Dermis blood vessel endothelial cell (primary cell): Measurements from ENCODE around the gene HIPK2. TPM values are rescaled to one million over a fixed set of nuclear protein-coding genes. Genes with fewer than 3 reads are reported as not detected.

Source experiments
- DNase-seq: peaks from one replicate; pipeline ENCODE4 v3.0.0; 2010
- total RNA-seq: library from RNA; depleted of rRNA; stranded (reverse); fragments of >200 nt; gene quantifications from 2 replicates; pipeline ENCODE4 v1.2.3, GENCODE V29; 2014

Gene HIPK2
- total RNA-seq, 1 donor from 2014 or later, result 11.6 TPM

DNA sequence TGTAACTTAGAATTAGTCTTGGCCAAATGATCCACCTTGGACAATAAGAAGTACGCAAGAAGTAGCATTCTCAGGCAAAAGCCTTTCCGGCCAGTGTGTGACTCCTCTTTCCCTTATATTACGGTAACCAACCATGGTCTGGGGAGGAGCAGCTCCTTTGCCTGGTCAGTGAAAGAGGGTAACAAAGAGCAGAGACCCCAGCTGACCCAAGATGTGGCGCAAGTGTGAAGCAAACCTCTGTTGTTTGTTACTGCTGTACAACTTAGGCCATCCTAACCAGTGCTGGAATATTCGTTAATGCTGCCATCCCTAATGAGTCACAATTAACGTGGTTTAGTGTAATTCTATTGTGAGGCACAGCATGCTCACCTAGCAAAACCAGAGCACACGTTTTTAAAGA lies 44.0 kb downstream of the HIPK2 start:
- no peak for DNase-seq

DNA sequence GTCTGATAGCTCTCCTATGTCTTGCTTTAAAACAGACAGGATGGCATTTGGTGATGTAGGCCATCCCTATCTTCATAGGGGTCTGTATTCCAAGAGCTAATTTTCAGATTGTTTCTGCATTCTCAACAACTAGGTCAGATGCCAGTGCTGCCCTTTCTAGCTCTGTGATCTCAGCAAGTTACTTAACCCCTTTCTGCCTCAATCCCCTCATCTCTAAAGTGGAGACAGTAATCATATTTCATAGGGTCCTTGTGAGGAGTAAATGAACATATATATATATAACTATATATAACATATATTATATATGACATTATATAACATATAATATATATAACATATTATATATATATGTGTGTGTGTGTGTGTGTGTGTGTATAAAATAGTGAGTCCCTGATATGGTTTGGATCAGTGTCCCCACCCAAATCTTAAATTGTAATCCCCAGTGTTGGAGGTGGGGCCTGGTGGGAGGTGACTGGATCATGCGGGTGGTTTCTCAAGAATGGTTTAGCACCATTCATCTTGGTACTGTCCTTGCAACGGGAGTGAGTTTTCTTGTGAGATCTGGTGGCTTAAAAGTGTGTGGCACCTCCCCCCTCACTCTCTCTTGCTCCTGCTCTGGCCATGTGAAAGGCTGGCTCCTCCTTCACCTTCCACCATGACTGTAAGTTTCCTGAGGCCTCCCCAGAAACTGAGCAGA lies 45.2 kb downstream of the HIPK2 start:
- no peak for DNase-seq

DNA sequence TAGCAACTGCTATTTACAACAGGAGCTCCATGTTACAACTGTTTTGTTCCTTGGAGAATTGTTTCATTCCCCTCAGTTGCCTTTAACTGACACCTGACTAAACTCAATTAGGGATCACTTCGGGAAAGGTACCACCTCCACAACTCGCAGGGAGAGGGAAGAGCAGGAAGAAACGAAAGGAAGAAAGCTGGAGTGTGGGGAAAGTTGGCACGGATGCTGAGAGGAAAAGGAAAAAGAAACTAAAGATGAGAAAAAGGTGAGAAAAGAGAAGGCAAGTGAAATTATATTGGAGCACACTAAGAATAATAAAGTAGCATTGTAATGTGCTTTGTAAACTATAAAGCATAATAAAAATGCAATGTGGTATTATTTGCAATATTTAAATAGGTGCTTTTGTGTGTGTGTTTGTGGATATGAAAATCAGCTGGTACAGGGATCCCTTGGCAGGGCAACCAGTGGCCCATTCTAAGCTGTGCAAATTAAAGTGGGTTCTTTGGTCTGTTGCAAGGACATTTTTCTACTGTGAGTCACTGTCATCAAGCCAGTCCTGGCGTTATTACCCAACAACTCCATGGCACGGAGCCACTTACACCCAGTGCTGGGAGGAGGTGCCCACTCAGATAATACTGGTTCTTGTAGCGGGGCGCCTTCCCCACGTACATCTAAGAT lies 45.9 kb downstream of the HIPK2 start:
- DNase-seq, result peak; percentile 88

DNA sequence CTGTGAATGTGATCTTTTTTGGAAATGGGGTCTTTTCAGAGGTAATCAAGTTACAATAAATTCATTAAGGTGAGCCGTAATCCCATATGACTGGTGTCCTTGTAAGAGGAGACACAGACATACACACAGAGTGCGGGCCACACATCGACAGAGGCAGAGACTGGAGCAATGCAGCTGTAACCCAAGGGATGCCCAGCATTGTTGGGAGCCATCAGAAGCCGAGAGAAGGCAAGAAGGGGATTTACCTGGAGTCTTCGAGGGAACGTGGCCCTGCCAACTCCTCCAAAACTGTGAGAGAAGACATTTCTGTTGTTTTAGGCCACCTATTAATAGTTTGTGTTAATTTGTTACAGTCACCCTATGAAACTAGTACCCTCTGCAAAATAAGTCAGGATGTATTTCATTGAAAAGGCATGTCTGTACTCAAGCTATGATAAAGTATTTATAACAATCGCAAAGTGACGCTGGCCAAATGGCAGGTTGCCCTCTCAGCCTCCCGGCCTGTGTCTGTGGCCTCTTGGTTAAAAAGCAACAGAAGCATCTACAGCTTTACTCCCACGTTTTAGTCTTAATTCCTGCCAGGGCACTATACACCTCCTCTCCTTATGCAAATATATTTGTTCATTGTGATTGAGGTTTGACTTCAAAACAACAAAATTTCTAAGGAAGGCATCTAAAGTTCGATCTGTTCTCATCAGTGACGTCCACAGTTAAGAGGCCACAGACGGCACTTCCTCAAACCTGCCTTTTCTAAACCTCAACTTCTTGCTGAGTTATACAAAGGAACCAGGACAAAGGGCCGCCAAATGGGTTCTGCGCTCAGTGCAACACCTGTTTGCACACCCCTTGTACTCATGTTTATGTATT lies 46.8 kb downstream of the HIPK2 start:
- peak; percentile 65 for DNase-seq

DNA sequence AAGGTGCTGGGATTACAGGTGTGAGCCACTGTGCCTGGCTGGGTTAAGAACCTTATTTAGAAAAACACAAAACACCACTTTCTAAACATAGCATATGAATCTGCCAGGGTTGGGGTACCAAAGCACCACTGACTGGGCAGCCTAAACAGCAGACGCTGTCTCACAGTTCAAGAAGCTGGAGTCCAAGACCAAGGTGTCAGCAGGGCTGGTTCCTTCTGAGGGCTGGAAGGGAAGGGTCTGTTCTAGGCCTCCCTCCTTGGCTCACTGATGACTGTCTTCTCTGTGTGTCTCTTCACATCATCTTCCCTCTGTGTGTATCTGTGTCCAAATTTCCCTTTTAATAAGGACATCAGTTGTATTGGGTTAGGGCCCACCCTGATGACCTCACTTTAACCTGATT lies 49.6 kb downstream of the HIPK2 start:
- no peak for DNase-seq

DNA sequence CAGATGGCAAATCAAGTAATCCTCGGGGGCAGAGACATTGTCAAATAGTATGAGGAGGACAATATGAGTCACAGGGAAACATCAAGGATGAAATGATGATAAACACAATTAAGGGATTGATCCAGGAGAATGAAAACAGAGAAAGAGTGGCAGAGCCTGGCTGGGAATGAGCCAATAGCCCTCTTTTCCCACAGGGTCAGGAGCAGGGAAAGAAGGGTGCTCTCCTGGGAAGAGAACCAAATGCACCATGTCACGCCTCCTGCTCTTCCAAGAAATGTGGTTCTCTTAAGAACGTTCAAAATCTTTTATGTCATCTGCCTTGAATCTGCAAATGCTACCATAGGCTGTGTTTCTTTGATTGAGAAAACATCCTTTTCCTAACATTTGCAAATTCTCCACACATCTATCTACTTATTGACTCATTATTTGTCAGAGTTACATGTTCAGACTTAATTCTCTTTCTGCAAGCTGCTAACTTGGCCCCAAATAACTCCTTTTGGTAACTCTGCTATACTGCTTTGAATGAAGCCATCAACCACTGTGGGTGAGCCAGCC lies 50.6 kb downstream of the HIPK2 start:
- no peak for DNase-seq

DNA sequence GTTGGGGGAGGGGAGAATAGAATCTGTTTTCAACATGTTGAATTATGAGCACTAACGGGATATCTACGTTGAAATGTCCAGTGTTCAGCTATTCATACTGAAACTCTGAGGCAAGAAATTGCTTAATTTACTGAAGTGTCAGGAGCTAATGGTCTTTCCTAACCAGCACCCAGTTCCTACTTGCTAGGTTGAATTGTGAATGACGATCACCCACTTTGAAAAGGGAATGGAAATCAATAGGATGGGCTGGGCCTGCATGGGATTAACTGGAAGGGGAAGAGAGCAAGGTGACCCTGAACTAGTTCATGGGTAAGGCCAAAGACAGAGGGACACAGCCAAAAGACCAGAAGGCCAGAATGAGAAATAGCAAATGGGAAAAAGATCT lies 51.3 kb downstream of the HIPK2 start:
- DNase-seq, result no peak

DNA sequence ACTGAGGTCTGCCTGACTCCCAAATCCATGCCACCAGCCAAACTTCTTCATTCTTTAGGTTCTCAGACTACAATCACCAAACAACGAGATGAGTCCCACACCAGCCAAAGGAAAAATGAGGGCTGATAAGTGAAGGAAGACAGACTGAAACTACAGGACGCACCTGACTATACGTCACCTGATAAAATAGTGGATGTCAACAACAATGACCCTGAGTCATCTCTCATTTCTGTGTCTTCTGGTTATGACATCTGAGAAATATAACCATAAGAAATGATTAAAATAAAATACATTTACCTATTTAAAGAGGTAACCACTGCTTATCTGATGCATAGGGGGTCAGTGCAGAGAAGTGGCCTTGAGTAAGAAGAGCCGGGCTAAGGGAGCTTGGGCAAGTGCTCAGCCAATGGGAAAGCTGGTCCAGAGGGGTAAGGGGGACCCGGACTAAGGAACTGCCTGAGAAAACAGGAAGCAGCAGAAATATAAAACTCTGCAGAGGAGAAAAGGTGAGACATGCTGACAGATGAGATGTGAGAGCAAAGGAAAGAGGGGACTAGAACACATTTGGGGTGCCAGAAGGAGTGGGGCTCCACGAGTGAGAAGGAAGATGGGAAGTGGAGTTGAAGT lies 51.8 kb downstream of the HIPK2 start:
- peak; percentile 76 for DNase-seq

DNA sequence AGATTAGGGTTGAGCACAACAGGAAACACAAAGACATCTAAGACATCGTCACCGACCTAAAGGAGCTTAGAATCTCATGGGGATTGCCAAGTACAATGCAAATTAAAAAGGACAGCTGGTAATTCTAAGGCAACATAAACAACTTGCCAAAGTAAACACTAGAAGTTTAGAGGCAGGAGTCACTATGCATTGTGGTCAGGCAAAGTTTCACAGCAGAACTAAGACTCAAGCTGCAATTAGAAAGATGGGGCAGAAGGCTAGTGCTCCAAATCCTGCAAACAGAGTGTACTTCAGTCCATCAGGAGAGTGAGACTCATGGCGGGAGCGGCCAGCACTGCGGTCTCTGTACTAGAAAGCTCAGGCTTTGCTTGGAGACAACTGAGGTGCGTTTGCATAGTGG lies 52.7 kb downstream of the HIPK2 start:
- peak; percentile 46 for DNase-seq

DNA sequence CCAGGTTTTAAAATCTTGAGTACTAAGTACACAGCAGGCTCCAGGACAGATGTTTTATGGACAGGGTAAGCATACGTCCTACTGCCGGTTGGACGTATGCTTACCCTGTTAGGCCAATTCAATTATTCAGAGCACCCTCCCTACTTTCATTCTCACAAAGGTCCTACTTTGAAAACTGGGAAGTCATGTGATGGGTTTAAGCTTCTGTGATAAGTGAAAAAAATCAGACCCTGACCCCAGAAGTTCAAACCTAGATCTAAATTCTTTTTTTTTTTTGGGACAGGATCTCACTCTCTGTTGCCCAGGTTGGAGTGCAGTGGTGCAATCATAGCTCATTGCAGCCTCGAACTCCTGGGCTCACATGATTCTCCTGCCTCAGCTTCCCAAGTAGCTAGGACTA lies 55.2 kb downstream of the HIPK2 start:
- no peak for DNase-seq

DNA sequence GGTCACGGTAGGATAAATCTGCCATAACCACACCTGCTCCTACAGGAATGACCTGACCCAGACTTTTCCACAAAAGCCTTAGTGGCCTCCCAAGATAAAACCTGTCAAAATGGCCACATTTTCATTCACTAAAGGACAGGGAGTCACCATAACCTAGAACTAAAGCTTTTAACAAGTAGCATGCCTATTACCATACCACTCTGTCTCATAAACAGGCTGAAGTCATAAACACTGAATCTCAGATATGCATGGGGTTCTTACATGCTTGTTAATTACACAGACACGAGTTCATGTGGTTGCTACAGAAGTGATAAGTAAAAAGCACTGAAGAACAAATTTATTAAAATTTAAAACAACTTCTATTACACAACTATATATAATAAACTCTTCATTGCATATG lies 56.0 kb downstream of the HIPK2 start:
- no peak for DNase-seq

DNA sequence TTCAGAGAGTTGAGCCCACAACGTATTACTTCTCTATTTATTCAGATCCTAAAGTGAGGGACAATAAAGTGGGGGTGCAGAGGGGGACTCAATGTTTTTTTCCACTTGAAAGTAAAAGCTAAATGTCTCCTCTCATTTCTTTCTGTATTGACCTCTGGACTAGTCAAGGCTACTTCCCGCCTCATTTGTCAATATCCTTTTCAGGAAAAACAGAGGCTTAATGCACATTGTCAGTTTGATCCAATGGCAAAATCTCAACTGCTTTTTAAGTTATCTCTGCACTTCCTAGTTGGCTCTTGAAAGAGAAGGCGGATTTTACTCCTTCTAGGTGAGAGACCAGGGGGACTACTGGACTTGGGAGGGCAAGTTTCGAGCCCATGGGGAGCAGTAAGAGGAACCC lies 56.4 kb downstream of the HIPK2 start:
- DNase-seq, result no peak

DNA sequence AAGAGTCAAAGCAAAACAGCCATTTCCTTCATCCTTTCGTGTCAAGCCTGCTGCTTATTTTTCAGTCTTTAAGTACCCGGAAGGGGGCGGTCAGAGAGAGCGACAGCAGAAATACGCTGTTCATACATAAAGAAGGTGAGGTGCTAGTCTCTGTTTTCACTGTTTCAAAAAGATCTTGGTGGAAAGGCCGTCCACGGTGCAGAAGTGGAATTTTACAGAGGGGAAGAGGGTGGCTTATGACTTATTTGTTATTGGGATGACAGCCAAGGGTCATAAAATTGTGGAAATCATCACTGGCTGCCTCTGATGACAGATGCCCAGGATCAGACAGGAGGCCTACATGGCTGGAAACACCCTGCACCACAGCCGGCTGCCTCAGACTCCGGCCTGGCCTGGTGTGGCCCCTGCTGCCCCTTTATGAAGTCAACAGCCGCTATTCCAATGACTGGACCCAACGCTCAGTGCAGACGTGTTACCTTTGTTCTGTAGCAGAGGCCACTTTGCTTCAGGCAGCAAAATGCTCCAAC lies 57.0 kb downstream of the HIPK2 start:
- DNase-seq, result peak; percentile 82

DNA sequence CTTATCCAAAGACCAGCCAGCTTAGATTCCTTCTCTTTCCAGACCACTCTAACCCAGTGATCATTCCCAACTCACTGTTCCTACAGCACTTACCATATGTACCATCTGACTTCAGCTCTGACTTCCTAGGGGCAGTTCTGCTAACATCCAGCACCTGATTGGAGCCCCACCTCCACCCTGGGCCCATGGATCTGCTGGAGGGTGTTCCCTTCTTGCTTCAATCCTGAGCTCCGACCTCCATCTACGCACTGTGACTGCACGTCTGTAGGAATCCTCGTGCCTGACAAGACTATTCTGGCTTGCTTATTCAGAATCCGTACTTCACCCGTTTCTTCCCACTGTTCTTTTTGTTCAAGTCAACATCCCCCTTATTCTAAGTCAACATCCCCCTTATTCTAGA lies 57.6 kb downstream of the HIPK2 start:
- no peak for DNase-seq

DNA sequence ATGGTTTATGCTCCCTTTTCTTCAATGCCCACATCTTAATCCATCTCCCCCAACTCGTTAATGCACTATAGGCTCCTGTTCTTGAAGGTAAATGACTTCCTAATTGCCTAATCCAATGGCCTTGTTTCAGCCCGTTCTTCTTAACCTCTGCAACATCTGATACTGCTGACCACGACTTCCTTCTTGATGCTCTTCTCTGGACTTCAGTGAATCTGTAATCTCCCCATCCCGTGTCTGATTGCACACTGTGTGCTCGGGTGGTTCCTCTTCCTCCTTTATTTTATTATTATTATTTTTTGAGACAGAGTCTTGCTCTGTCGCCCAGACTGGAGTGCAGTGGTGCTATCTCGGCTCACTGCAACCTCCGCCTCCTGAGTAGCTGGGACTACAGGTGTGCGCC lies 58.9 kb downstream of the HIPK2 start:
- DNase-seq, result no peak

DNA sequence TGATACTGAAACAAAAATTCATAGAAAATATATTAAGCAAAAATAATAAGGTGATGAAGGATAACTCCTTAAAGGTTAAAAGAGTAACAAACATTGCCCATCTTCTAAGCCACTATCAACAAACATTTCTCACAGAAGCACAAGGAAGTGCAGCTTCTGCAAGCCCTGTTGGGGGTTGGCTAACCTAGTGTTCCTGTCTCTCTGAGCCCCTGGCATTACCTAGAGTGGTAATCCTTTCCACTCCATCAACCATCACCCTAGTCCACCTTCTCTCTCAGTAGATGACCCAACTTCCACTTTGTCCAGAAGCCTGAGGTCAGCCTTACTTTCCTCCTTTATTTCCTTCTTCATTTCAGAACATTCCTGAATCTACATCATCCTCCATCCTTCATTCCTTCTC lies 59.7 kb downstream of the HIPK2 start:
- DNase-seq, result no peak

DNA sequence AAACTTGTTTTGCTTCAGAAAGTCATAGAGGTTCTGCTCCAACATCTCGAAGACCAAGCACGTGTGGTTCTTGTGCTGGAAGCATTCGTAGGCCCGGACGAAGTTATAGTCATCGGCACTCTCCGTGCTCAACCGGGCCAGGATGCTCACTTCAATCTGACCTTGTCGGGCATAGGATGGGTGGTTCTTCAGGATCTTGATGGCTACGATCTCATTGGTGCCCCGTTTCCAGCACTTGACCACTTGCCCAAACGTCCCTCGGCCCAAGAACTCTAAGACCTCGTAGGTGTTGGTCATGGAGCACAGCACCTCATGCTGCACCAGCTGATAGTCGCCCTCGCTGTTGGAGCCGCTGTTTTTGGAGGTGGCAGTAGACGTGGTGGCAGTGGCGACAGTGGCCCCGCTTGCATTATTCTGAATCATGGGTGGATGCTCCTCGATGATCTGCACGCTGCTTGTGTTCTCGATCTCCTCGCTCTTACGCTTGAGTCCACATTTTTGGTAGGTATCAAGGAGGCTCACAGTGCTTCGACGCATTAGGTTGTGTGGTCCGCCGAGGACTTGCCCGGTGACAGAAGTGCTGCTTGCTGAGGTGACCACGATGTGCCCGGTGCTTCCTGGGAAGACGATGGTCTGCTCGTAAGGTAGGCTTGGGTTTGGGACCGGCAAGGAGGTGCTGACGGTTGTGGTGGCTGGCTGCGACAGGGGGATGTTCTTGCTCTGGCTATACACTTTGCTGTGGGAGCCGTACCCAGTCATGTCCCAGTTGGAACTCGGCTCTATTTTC lies 61.4 kb downstream of the HIPK2 start:
- DNase-seq, result no peak

DNA sequence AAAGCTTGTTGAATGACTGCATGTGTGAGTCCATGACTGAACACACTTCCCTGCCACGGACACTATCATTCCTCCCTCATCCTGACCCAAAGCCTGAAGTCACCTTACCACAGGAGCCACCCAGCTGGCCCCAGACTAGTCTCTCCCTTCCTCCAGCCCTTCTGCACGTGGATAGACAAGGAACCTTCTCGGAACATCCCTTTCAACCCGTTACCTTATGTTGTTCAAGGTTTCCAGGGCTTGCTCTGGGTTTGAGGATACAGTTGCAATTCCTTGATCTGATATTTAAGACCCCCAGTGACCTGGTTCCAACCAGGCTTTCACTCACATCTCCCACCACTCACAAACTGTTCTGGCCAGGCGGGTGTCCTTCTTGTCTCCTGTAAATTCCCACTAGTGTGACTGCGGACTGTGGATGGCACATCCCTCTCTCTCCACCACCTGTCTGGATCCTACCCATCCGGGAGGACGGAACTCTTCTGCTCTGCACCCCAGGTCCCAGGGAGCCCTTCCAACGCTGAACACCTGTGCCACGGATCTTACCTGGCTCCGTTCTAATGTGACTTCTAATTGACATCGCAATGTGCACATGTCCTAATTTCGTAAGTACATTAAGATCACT lies 62.5 kb downstream of the HIPK2 start:
- DNase-seq, result no peak

DNA sequence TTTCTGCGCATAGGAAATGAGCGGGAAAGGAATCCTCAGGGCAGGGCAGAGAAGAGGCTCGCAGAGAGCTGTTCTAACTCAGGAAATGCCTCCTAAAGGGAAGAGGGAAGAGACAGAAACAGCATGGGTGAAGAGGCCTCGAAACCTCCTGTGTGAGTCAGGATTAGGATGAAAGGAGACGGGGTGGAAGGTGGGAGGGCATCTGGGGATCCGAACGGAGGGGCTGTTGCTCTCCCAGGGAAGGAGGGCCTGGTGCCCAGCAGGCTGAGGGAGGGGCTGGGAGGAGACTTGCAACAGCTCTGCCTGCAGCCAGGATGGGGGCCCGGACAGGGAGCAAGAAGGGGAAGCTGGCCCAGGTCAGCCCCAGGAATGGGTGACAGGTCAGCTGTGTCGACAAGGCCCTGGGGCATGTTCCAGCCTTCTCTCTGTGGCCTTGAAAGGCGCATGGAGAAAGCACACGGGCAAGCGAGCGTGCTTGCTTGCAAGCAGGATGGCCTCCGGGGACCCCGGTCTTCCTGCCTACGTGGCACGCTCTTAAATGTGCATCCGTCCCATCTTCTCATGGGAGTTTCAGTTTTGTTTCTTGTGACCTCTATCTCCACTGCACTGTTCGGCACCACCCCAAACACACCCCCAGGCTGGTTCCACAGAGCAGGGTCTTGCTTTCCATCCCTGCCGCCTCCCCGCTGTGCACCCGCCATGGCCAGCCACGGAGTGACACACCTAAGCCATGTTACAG lies 63.5 kb downstream of the HIPK2 start:
- peak; percentile 74 for DNase-seq

DNA sequence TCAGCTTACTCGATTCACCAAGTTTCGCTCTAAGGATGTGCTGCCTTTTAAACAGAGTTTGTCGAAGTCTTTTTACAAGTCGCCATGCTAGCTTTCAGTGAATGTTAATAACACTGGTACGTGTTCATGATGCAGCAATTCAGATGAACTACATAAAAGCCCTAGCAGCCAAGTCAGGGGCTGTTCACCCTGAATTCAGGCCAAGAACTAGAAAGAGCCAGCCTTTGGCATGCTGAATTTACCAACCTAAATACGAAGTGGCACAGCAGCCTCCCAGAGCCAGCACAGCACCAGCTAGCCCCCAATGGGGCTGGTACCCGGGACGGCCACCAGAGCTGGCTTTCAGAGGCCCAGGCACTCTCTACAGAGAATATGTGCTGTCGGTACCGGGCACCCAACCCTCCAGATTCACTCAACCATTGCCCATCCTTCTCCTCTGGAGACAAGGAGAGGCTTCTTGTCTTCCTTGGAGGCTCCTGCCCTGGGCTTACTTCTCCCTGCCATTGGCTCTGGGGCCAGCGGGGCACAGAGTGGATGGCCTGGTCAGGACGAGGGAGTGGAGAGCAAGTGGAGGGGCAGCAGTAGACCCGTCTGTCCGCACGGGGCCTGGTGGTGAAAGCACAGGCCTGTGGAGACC lies 64.2 kb downstream of the HIPK2 start:
- DNase-seq, result no peak
